ENCODE measurements around the gene CYP17A1. TPM values are rescaled to one million over a fixed set of nuclear protein-coding genes. Genes with fewer than 3 reads are reported as not detected.

The CYP17A1 gene
- total RNA-seq, 1 experiment from 2014 or later = 2.1 TPM

GRCh38 chr10:102824664-102825063, 12.5 kb downstream of the CYP17A1 start:
- no peak for ATAC-seq
- no peak overlapping the region for H3K27ac Mint-ChIP-seq
- CTCF ChIA-PET = no interaction called here

DNA sequence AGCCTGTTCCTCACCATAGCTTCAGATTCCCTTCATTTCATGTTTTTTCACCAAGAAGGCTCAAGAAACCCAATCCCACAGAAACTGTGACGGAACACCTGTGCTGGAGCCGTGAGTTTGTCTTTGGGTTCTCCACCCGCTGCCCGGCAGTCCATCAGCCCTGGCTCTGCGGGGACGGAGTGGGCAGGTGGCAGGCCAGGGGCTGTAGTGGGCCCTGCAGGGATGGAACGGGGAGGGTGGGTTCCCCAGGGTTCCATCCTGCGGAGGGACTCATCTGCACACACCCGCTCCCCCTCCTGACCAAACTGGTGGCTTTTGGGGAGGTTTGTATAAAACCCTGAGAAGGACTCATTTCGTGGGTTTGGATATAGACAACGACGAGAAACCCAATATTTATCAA, 15.0 kb downstream of the CYP17A1 start:
- peaks cover 14% of the 10 kb centered on the region for H3K9me3 Mint-ChIP-seq
- peaks cover 11% of the 10 kb centered on the region for H3K36me3 Mint-ChIP-seq
- TF ChIP-seq NR1H2 (CRISPR knock-in tag; IDR thresholded peaks at IDR 0.05) (no peak), SOX15 (CRISPR knock-in tag; IDR thresholded peaks at IDR 0.05) (no peak), FOXK1 (CRISPR knock-in tag; IDR thresholded peaks at IDR 0.05) (no peak), GTF2I (CRISPR knock-in tag; conservative IDR thresholded peaks at IDR 0.05) (no peak), OVOL2 (CRISPR knock-in tag; IDR thresholded peaks at IDR 0.05; ENCODE audit: borderline replicate concordance) (no peak), ZNF671 (CRISPR knock-in tag; IDR thresholded peaks at IDR 0.05) (no peak), IRF1 (CRISPR knock-in tag; IDR thresholded peaks at IDR 0.05) (no peak)
- TF ChIP-seq, protein P1, sequence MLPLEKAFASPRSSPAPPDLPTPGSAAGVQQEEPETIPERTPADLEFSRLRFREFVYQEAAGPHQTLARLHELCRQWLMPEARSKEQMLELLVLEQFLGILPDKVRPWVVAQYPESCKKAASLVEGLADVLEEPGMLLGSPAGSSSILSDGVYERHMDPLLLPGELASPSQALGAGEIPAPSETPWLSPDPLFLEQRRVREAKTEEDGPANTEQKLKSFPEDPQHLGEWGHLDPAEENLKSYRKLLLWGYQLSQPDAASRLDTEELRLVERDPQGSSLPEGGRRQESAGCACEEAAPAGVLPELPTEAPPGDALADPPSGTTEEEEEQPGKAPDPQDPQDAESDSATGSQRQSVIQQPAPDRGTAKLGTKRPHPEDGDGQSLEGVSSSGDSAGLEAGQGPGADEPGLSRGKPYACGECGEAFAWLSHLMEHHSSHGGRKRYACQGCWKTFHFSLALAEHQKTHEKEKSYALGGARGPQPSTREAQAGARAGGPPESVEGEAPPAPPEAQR (CRISPR knock-in tag; IDR thresholded peaks at IDR 0.05) = no peak
- TF ChIP-seq, protein P2, sequence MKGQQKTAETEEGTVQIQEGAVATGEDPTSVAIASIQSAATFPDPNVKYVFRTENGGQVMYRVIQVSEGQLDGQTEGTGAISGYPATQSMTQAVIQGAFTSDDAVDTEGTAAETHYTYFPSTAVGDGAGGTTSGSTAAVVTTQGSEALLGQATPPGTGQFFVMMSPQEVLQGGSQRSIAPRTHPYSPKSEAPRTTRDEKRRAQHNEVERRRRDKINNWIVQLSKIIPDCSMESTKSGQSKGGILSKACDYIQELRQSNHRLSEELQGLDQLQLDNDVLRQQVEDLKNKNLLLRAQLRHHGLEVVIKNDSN (CRISPR knock-in tag; IDR thresholded peaks at IDR 0.05) = no peak
- no peaks in the 10 kb centered on the region for H3K4me1 Mint-ChIP-seq
- no peak overlapping the region for H3K4me3 Mint-ChIP-seq
- ATAC-seq = no peak
- no peak for DNase-seq (ENCODE audit: low spot score)
- H3K27ac Mint-ChIP-seq = no peak overlapping the region
- ChIA-PET CTCF (no interaction called here), POLR2A (no interaction called here)
- H3K27me3 Mint-ChIP-seq (ENCODE audit: low read depth) = no peaks in the 10 kb centered on the region

More at GRCh38 chr10:102824664-102825063, 12.5 kb downstream of the CYP17A1 start:
- Mint-ChIP-seq H3K9me3 (peaks cover 14% of the 10 kb centered on the region), H3K4me1 (no peaks in the 10 kb centered on the region), H3K36me3 (peaks cover 11% of the 10 kb centered on the region), H3K27me3 (ENCODE audit: low read depth) (no peaks in the 10 kb centered on the region), H3K4me3 (no peak overlapping the region)
- POLR2A ChIA-PET = no interaction called here
- DNase-seq (ENCODE audit: low spot score) = no peak
- TF ChIP-seq CTCF (IDR thresholded peaks at IDR 0.05) (no peak), NFE2L1 (CRISPR knock-in tag; IDR thresholded peaks at IDR 0.05) (no peak), SOX15 (CRISPR knock-in tag; IDR thresholded peaks at IDR 0.05) (no peak), ZNF396 (CRISPR knock-in tag; IDR thresholded peaks at IDR 0.05; ENCODE audit: borderline replicate concordance) (no peak), CREM (CRISPR knock-in tag; IDR thresholded peaks at IDR 0.05) (no peak), GABPB1 (CRISPR knock-in tag; IDR thresholded peaks at IDR 0.05) (no peak), FOXP1 (CRISPR knock-in tag; IDR thresholded peaks at IDR 0.05; ENCODE audit: borderline replicate concordance) (no peak), ELF4 (CRISPR knock-in tag; IDR thresholded peaks at IDR 0.05; ENCODE audit: low read depth) (no peak), ETV6 (CRISPR knock-in tag; IDR thresholded peaks at IDR 0.05) (no peak), ZNF263 (CRISPR knock-in tag; IDR thresholded peaks at IDR 0.05; ENCODE audit: low read depth) (no peak), TCF7 (CRISPR knock-in tag; IDR thresholded peaks at IDR 0.05; ENCODE audit: low read depth) (no peak), RELA (CRISPR knock-in tag; IDR thresholded peaks at IDR 0.05; ENCODE audit: borderline replicate concordance) (no peak), MLX (CRISPR knock-in tag; IDR thresholded peaks at IDR 0.05) (no peak), GTF2I (CRISPR knock-in tag; conservative IDR thresholded peaks at IDR 0.05) (no peak), OVOL2 (CRISPR knock-in tag; IDR thresholded peaks at IDR 0.05; ENCODE audit: borderline replicate concordance) (no peak), ZNF671 (CRISPR knock-in tag; IDR thresholded peaks at IDR 0.05) (no peak)
- TF ChIP-seq, protein P3, sequence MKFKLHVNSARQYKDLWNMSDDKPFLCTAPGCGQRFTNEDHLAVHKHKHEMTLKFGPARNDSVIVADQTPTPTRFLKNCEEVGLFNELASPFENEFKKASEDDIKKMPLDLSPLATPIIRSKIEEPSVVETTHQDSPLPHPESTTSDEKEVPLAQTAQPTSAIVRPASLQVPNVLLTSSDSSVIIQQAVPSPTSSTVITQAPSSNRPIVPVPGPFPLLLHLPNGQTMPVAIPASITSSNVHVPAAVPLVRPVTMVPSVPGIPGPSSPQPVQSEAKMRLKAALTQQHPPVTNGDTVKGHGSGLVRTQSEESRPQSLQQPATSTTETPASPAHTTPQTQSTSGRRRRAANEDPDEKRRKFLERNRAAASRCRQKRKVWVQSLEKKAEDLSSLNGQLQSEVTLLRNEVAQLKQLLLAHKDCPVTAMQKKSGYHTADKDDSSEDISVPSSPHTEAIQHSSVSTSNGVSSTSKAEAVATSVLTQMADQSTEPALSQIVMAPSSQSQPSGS (CRISPR knock-in tag; IDR thresholded peaks at IDR 0.05; ENCODE audit: borderline replicate concordance, low read depth) = no peak
- TF ChIP-seq, protein P4, sequence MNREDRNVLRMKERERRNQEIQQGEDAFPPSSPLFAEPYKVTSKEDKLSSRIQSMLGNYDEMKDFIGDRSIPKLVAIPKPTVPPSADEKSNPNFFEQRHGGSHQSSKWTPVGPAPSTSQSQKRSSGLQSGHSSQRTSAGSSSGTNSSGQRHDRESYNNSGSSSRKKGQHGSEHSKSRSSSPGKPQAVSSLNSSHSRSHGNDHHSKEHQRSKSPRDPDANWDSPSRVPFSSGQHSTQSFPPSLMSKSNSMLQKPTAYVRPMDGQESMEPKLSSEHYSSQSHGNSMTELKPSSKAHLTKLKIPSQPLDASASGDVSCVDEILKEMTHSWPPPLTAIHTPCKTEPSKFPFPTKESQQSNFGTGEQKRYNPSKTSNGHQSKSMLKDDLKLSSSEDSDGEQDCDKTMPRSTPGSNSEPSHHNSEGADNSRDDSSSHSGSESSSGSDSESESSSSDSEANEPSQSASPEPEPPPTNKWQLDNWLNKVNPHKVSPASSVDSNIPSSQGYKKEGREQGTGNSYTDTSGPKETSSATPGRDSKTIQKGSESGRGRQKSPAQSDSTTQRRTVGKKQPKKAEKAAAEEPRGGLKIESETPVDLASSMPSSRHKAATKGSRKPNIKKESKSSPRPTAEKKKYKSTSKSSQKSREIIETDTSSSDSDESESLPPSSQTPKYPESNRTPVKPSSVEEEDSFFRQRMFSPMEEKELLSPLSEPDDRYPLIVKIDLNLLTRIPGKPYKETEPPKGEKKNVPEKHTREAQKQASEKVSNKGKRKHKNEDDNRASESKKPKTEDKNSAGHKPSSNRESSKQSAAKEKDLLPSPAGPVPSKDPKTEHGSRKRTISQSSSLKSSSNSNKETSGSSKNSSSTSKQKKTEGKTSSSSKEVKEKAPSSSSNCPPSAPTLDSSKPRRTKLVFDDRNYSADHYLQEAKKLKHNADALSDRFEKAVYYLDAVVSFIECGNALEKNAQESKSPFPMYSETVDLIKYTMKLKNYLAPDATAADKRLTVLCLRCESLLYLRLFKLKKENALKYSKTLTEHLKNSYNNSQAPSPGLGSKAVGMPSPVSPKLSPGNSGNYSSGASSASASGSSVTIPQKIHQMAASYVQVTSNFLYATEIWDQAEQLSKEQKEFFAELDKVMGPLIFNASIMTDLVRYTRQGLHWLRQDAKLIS (CRISPR knock-in tag; IDR thresholded peaks at IDR 0.05; ENCODE audit: borderline replicate concordance) = no peak
- TF ChIP-seq, protein P5, sequence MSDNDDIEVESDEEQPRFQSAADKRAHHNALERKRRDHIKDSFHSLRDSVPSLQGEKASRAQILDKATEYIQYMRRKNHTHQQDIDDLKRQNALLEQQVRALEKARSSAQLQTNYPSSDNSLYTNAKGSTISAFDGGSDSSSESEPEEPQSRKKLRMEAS (CRISPR knock-in tag; IDR thresholded peaks at IDR 0.05) = no peak
